DND-41 (cell line): Measurements from ENCODE around the gene COLGALT1.

Experiments used
- EZH2 ChIP-seq: IDR thresholded peaks from 3 replicates; pipeline ENCODE4 v1.6.1; 2012; ENCODE audit warnings: borderline replicate concordance, low read depth, mild to moderate bottlenecking, moderate library complexity, low read length, inconsistent platforms; ENCODE audit not compliant: severe bottlenecking
- TF ChIP-seq, protein P1 (sequence below): IDR thresholded peaks from 2 replicates; pipeline ENCODE4 v1.5.1; 2012; ENCODE audit warnings: borderline replicate concordance, low read length, moderate library complexity, mild to moderate bottlenecking; ENCODE audit not compliant: poor library complexity, severe bottlenecking; ENCODE audit errors: extremely low read depth

DNA sequence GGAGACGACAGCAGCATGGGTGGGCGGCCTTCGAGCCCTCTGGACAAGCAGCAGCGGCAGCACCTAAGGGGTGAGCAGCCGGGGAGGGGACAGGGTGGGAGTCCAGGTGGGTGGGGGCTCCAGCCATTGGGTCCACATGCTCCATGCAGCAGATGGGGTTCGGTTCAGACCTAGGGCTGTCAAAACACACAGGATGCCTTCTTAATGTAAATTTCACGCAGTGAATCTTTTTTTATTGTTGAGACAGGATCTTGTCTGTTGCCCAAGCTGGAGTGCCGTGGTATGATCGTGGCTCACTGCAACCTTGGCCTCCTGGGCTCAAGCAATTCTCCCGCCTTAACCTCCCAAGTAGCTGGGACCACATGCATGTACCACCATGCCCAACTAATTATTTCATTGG lies 28.1 kb upstream of the COLGALT1 start:
- TF ChIP-seq, protein P1, sequence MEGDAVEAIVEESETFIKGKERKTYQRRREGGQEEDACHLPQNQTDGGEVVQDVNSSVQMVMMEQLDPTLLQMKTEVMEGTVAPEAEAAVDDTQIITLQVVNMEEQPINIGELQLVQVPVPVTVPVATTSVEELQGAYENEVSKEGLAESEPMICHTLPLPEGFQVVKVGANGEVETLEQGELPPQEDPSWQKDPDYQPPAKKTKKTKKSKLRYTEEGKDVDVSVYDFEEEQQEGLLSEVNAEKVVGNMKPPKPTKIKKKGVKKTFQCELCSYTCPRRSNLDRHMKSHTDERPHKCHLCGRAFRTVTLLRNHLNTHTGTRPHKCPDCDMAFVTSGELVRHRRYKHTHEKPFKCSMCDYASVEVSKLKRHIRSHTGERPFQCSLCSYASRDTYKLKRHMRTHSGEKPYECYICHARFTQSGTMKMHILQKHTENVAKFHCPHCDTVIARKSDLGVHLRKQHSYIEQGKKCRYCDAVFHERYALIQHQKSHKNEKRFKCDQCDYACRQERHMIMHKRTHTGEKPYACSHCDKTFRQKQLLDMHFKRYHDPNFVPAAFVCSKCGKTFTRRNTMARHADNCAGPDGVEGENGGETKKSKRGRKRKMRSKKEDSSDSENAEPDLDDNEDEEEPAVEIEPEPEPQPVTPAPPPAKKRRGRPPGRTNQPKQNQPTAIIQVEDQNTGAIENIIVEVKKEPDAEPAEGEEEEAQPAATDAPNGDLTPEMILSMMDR, result no peak
- no peak for TF ChIP-seq EZH2
